PC-9 (cell line): ENCODE data around the gene PSMC5. TPM values are rescaled to one million over a fixed set of nuclear protein-coding genes. Genes with fewer than 3 reads are reported as not detected.

Source experiments
- BruUV-seq: library from RNA; stranded (reverse); fragments of 400-500 nt; replicated peaks from 2 replicates; lab custom pipeline; 2021; lab: Mats Ljungman, UMichigan
- CTCF ChIA-PET: fragments of 300-600 bp; sonication (Branson Sonifier 250); formaldehyde crosslinking; loops from one replicate; lab custom pipeline; 2022; ENCODE audit warnings: antibody characterized with exemption; lab: Charles Lee
- POLR2A ChIA-PET: fragments of 300-600 bp; sonication (Branson Sonifier 250); formaldehyde crosslinking; loops from one replicate; lab custom pipeline; 2022; ENCODE audit warnings: antibody characterized with exemption; ENCODE audit not compliant: unreplicated experiment; lab: Charles Lee
- DNase-seq, 2 experiments: peaks; one replicate each; pipeline versions ENCODE4 v3.0.0 to v3.0.0-alpha.2; 2015 to 2022; ENCODE audit warnings: mixed read lengths in 1 of 2
- H2AFZ ChIP-seq: fragments of 200-600 bp; sonication (generic); 2 replicates; pipeline ENCODE4 v1.8.1; 2017; ENCODE audit warnings: antibody characterized with exemption
- H3F3A ChIP-seq: fragments of 200-600 bp; sonication (generic); 2 replicates; pipeline ENCODE4 v1.8.1; 2017; ENCODE audit warnings: antibody characterized with exemption, mild to moderate bottlenecking, low read depth; ENCODE audit not compliant: insufficient read depth
- H3K27ac ChIP-seq: fragments of 200-600 bp; sonication (generic); 2 replicates; pipeline ENCODE4 v1.6.1; 2016; ENCODE audit warnings: mixed run types
- H3K27me3 ChIP-seq: fragments of 200-600 bp; sonication (generic); 2 replicates; pipeline ENCODE4 v1.6.1; 2016; ENCODE audit warnings: low read depth, mixed run types; ENCODE audit not compliant: insufficient read depth
- H3K36me3 ChIP-seq: fragments of 200-600 bp; sonication (generic); 2 replicates; pipeline ENCODE4 v1.6.1; 2016; ENCODE audit warnings: low read depth, mixed run types
- H3K4me1 ChIP-seq: fragments of 200-600 bp; sonication (generic); replicated peaks from 2 replicates; pipeline ENCODE4 v1.6.1; 2016; ENCODE audit warnings: mixed run types; ENCODE audit not compliant: insufficient read depth
- H3K4me2 ChIP-seq: fragments of 200-600 bp; sonication (generic); 2 replicates; pipeline ENCODE4 v1.6.1; 2017; ENCODE audit warnings: mixed run types
- H3K4me3 ChIP-seq: fragments of 200-600 bp; sonication (generic); 2 replicates; pipeline ENCODE4 v1.6.1; 2016; ENCODE audit warnings: mixed run types
- H3K79me2 ChIP-seq: fragments of 200-600 bp; sonication (generic); 2 replicates; pipeline ENCODE4 v1.6.1; 2017; ENCODE audit warnings: low read depth, mixed run types
- H3K9me2 ChIP-seq: fragments of 200-600 bp; sonication (generic); 2 replicates; pipeline ENCODE4 v1.8.1; 2017; ENCODE audit warnings: mild to moderate bottlenecking; ENCODE audit not compliant: insufficient read depth
- H3K9me3 ChIP-seq: fragments of 200-600 bp; sonication (generic); 2 replicates; pipeline ENCODE4 v1.8.1; 2016; ENCODE audit warnings: low read depth; ENCODE audit not compliant: insufficient read depth
- H4K20me1 ChIP-seq: fragments of 200-600 bp; sonication (generic); 2 replicates; pipeline ENCODE4 v1.8.1; 2017; ENCODE audit not compliant: insufficient read depth
- EZH2 ChIP-seq: fragments of 200-600 bp; sonication (generic); IDR thresholded peaks from 2 replicates; pipeline ENCODE4 v1.8.0; 2017; ENCODE audit warnings: antibody characterized with exemption, low read depth
- intact Hi-C: fragments of 100-400 bp; cut with micrococcal nuclease; formaldehyde crosslinking; loops from one replicate; pipeline ENCODE4 v1.10.0; 2022; ENCODE audit not compliant: unreplicated experiment
- total RNA-seq: library from RNA; stranded (reverse); gene quantifications from 2 replicates; pipeline ENCODE4 v1.2.3, GENCODE V29; 2021
- TF ChIP-seq, protein P1 (sequence below): fragments of 200-600 bp; sonication (generic); conservative IDR thresholded peaks from 2 replicates; pipeline ENCODE4 v1.6.1; 2017; ENCODE audit warnings: mixed run types, antibody characterized with exemption, mild to moderate bottlenecking, moderate library complexity

PSMC5 gene
- total RNA-seq, 1 experiment from 2014 or later: 150 TPM

DNA sequence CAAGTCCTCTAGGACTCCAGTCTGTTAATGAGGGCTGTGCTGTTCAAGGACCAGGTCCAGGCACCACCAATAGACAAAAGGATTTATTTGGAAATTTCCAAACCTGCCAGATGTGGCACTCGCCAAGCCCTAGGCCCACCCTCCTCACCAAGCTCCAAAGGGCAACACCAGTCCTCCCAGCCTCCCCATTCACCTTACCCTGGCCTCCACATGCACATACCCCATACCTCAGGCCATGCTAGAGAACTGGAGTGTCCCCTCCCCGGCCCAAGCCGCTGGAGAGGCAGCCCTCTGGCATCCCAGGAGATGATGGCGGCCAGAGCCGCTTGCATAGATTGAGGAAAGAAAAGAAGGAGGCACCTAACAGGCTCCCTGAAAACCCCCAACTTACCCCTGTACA is 4.8 kb downstream of the PSMC5 start:
- H3K4me3 ChIP-seq: no peak overlapping the region
- DNase-seq: no peak
- peaks cover 10% of the 10 kb centered on the region for H3K4me1 ChIP-seq
- ChIA-PET POLR2A (no interaction called here), CTCF (no interaction called here)
- H3K27ac ChIP-seq: no peak overlapping the region
- no peak overlapping the region for H2AFZ ChIP-seq
- H3K27me3 ChIP-seq: no peaks in the 10 kb centered on the region
- TF ChIP-seq, protein P1, sequence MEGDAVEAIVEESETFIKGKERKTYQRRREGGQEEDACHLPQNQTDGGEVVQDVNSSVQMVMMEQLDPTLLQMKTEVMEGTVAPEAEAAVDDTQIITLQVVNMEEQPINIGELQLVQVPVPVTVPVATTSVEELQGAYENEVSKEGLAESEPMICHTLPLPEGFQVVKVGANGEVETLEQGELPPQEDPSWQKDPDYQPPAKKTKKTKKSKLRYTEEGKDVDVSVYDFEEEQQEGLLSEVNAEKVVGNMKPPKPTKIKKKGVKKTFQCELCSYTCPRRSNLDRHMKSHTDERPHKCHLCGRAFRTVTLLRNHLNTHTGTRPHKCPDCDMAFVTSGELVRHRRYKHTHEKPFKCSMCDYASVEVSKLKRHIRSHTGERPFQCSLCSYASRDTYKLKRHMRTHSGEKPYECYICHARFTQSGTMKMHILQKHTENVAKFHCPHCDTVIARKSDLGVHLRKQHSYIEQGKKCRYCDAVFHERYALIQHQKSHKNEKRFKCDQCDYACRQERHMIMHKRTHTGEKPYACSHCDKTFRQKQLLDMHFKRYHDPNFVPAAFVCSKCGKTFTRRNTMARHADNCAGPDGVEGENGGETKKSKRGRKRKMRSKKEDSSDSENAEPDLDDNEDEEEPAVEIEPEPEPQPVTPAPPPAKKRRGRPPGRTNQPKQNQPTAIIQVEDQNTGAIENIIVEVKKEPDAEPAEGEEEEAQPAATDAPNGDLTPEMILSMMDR: no peak
- no peak for TF ChIP-seq EZH2
- H3K36me3 ChIP-seq: peaks cover 31% of the 10 kb centered on the region
- no peak overlapping the region for H3K4me2 ChIP-seq
- intact Hi-C loops: no loop called here
- H3K9me3 ChIP-seq: no peaks in the 10 kb centered on the region
- H3K9me2 ChIP-seq: no peaks in the 10 kb centered on the region
- no TSS peak for BruUV-seq
- H3F3A ChIP-seq: peaks cover 34% of the 10 kb centered on the region
- H3K79me2 ChIP-seq: peaks cover 36% of the 10 kb centered on the region
- H4K20me1 ChIP-seq: peaks cover 10% of the 10 kb centered on the region; the same call in 1 of the 2 replicates

GRCh38 chr17:63832455-63832854 is 5.2 kb downstream of the PSMC5 start:
- H4K20me1 ChIP-seq: peaks cover 10% of the 10 kb centered on the region; the same call in 1 of the 2 replicates
- intact Hi-C loops: no loop called here
- no peaks in the 10 kb centered on the region for H3K27me3 ChIP-seq
- H3F3A ChIP-seq: peaks cover 34% of the 10 kb centered on the region
- no peak overlapping the region for H3K4me3 ChIP-seq
- no TSS peak for BruUV-seq
- no peaks in the 10 kb centered on the region for H3K9me2 ChIP-seq
- no peak overlapping the region for H3K4me2 ChIP-seq
- DNase-seq: no peak
- no peak overlapping the region for H3K27ac ChIP-seq
- H3K79me2 ChIP-seq: peaks cover 40% of the 10 kb centered on the region
- peaks cover 10% of the 10 kb centered on the region for H3K4me1 ChIP-seq
- peaks cover 31% of the 10 kb centered on the region for H3K36me3 ChIP-seq
- H2AFZ ChIP-seq: no peak overlapping the region
- ChIA-PET CTCF (no interaction called here), POLR2A (no interaction called here)
- H3K9me3 ChIP-seq: no peaks in the 10 kb centered on the region
- TF ChIP-seq, protein P1: no peak
- TF ChIP-seq EZH2: no peak

DNA sequence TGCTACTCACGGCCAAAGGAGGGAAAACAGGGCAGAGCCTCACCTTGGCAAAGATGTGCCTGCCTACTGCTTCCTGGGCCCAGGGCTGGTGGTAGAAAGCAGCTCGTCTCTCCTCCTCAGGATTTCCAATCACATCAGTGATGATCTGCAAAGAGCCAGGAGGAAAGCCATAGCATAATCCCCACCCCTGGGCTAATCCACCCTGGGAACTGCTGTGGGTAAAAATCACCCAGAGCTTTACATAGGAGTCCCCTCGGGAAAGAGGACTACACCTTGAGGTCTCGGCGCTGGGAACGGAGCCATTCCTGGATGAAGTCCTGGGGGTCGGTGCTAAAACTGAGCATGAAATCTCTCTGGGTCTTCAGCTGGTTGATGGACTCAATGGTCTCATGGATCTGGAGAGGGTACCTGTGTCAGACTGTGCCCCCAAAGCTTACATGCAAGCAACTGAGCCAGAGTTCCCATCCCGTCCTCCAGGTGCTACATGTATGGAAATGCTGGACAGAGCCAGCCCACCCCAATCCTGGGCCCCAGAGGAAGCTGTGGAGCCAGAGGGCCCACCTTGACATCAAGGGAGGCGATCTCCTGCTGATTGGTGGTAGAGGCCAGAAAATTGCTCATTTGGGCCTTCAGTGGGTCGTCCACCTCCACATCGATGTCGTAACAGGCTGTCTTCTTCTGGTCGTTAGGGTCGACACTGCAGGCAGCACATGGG is 6.0 kb downstream of the PSMC5 start:
- Histone ChIP-seq H3K79me2 (peaks cover 41% of the 10 kb centered on the region), H4K20me1 (peaks cover 16% of the 10 kb centered on the region), H3K4me3 (no peak overlapping the region), H3K36me3 (peaks cover 31% of the 10 kb centered on the region), H2AFZ (no peak overlapping the region), H3K9me3 (no peaks in the 10 kb centered on the region), H3K27ac (no peak overlapping the region), H3K9me2 (no peaks in the 10 kb centered on the region), H3K4me1 (peaks cover 15% of the 10 kb centered on the region), H3K27me3 (no peaks in the 10 kb centered on the region), H3K4me2 (no peak overlapping the region), H3F3A (peaks cover 34% of the 10 kb centered on the region)
- no TSS peak for BruUV-seq
- intact Hi-C loops: no loop called here
- no peak for DNase-seq
- CTCF ChIA-PET: no interaction called here
- POLR2A ChIA-PET: no interaction called here
- TF ChIP-seq, protein P1: no peak
- TF ChIP-seq EZH2: no peak
